ENCODE data around the gene NLRP5. TPM values are rescaled to one million over a fixed set of nuclear protein-coding genes. Genes with fewer than 3 reads are reported as not detected.

The NLRP5 gene
- total RNA-seq, 1 donor from 2014 or later = not detected

DNA sequence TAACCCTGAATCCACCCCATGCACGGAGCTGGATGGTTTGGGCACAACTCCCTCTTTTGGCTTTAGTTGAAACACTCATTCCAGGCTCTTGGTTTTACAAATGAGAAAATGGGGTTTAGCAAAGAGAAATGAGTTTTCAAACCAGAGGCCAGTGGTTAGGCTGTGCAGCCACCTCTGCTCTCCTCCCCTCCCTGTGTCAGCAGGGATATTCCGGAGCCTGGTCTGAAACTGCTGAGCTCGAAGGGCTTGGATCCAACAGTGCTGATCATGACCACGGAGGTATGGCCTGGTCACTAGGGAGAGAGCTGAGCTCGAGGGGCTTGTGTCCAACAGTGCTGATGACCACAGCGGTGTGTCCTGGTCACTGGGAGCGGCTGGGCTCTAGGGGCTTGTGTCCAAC, 93.0 kb downstream of the NLRP5 start:
- peaks cover 13% of the 10 kb centered on the region for H3K27me3 Mint-ChIP-seq (ENCODE audit: low read depth, unreplicated experiment)
- peaks cover 8% of the 10 kb centered on the region for H3K4me1 ChIP-seq (ENCODE audit: insufficient read depth, low read length)
- H3K4me3 ChIP-seq (ENCODE audit: insufficient read depth, low read depth, low read length) = no peak overlapping the region
- H3K36me3 Mint-ChIP-seq (ENCODE audit: low read depth, unreplicated experiment) = peaks cover under 1% of the 10 kb centered on the region
- peaks cover 13% of the 10 kb centered on the region for H4K20me1 ChIP-seq (ENCODE audit: insufficient read depth, low read length)
- DNase-seq (ENCODE audit: low read depth) = no peak
- no peak overlapping the region for H3K4me3 Mint-ChIP-seq (ENCODE audit: unreplicated experiment)
- no peak overlapping the region for H3K27ac ChIP-seq (ENCODE audit: low read depth, low read length)
- no peak overlapping the region for H3K27ac Mint-ChIP-seq (ENCODE audit: unreplicated experiment)
- H2AFZ ChIP-seq (ENCODE audit: low read depth, low read length) = no peak overlapping the region
- no peaks in the 10 kb centered on the region for H3K27me3 ChIP-seq (ENCODE audit: insufficient read depth, low read length)
- H3K9me3 ChIP-seq (ENCODE audit: insufficient read depth, low read depth, low read length) = no peaks in the 10 kb centered on the region
- H3K9ac ChIP-seq (ENCODE audit: low read length) = no peak overlapping the region
- FAIRE-seq = no peak
- H3K4me2 ChIP-seq (ENCODE audit: low read length) = no peak overlapping the region
- H3K79me2 ChIP-seq (ENCODE audit: insufficient read depth, low read length) = no peaks in the 10 kb centered on the region
- H3K36me3 ChIP-seq (ENCODE audit: insufficient read depth, low read length) = no peaks in the 10 kb centered on the region
- peaks cover 2% of the 10 kb centered on the region for H3K9me3 Mint-ChIP-seq (ENCODE audit: unreplicated experiment)
- TF ChIP-seq EZH2 (IDR thresholded peaks at IDR 0.05; ENCODE audit: insufficient read depth, low read length) (no peak), CTCF (IDR thresholded peaks at IDR 0.05; ENCODE audit: insufficient read depth, low read depth, low read length) (no peak)
- H3K4me1 Mint-ChIP-seq (ENCODE audit: low read depth, unreplicated experiment) = peaks cover 4% of the 10 kb centered on the region

- peak; percentile 45 for DNase-seq (ENCODE audit: low read depth)
- Histone ChIP-seq H3K4me3 (ENCODE audit: insufficient read depth, low read depth, low read length) (peak overlapping the region; percentile 43), H3K27me3 (ENCODE audit: insufficient read depth, low read length) (no peaks in the 10 kb centered on the region), H3K36me3 (ENCODE audit: insufficient read depth, low read length) (no peaks in the 10 kb centered on the region), H4K20me1 (ENCODE audit: insufficient read depth, low read length) (peaks cover 25% of the 10 kb centered on the region), H3K27ac (ENCODE audit: low read depth, low read length) (no peak overlapping the region), H3K79me2 (ENCODE audit: insufficient read depth, low read length) (no peaks in the 10 kb centered on the region), H3K9me3 (ENCODE audit: insufficient read depth, low read depth, low read length) (no peaks in the 10 kb centered on the region), H3K9ac (ENCODE audit: low read length) (peak overlapping the region; percentile 64), H3K4me1 (ENCODE audit: insufficient read depth, low read length) (peaks cover 8% of the 10 kb centered on the region), H2AFZ (ENCODE audit: low read depth, low read length) (peak overlapping the region; percentile 65), H3K4me2 (ENCODE audit: low read length) (peak overlapping the region; percentile 88)
- Mint-ChIP-seq H3K36me3 (ENCODE audit: low read depth, unreplicated experiment) (peaks cover 3% of the 10 kb centered on the region), H3K27ac (ENCODE audit: unreplicated experiment) (peak overlapping the region; percentile 59), H3K9me3 (ENCODE audit: unreplicated experiment) (peaks cover 2% of the 10 kb centered on the region), H3K4me3 (ENCODE audit: unreplicated experiment) (peak overlapping the region; percentile 84), H3K27me3 (ENCODE audit: low read depth, unreplicated experiment) (peaks cover 6% of the 10 kb centered on the region), H3K4me1 (ENCODE audit: low read depth, unreplicated experiment) (peaks cover 11% of the 10 kb centered on the region)
- TF ChIP-seq EZH2 (IDR thresholded peaks at IDR 0.05; ENCODE audit: insufficient read depth, low read length) = no peak
- TF ChIP-seq CTCF (IDR thresholded peaks at IDR 0.05; ENCODE audit: insufficient read depth, low read depth, low read length) = peak; percentile 36
- FAIRE-seq = no peak
Observed at GRCh38 chr19:56080669-56081401, 94.3 kb downstream of the NLRP5 start.

- Histone ChIP-seq H3K4me2 (ENCODE audit: low read length) (no peak overlapping the region), H3K9me3 (ENCODE audit: insufficient read depth, low read depth, low read length) (no peaks in the 10 kb centered on the region), H3K4me3 (ENCODE audit: insufficient read depth, low read depth, low read length) (no peak overlapping the region), H3K27ac (ENCODE audit: low read depth, low read length) (no peak overlapping the region), H3K9ac (ENCODE audit: low read length) (no peak overlapping the region), H3K79me2 (ENCODE audit: insufficient read depth, low read length) (no peaks in the 10 kb centered on the region), H3K27me3 (ENCODE audit: insufficient read depth, low read length) (no peaks in the 10 kb centered on the region), H3K4me1 (ENCODE audit: insufficient read depth, low read length) (peaks cover 8% of the 10 kb centered on the region), H3K36me3 (ENCODE audit: insufficient read depth, low read length) (no peaks in the 10 kb centered on the region), H2AFZ (ENCODE audit: low read depth, low read length) (no peak overlapping the region), H4K20me1 (ENCODE audit: insufficient read depth, low read length) (peaks cover 34% of the 10 kb centered on the region)
- H3K4me3 Mint-ChIP-seq (ENCODE audit: unreplicated experiment) = no peak overlapping the region
- H3K4me1 Mint-ChIP-seq (ENCODE audit: low read depth, unreplicated experiment) = peaks cover 11% of the 10 kb centered on the region
- H3K9me3 Mint-ChIP-seq (ENCODE audit: unreplicated experiment) = peaks cover 2% of the 10 kb centered on the region
- no peak overlapping the region for H3K27ac Mint-ChIP-seq (ENCODE audit: unreplicated experiment)
- FAIRE-seq = no peak
- H3K27me3 Mint-ChIP-seq (ENCODE audit: low read depth, unreplicated experiment) = no peaks in the 10 kb centered on the region
- DNase-seq (ENCODE audit: low read depth) = no peak
- TF ChIP-seq EZH2 (IDR thresholded peaks at IDR 0.05; ENCODE audit: insufficient read depth, low read length) = no peak
- no peak for TF ChIP-seq CTCF (IDR thresholded peaks at IDR 0.05; ENCODE audit: insufficient read depth, low read depth, low read length)
- peaks cover 3% of the 10 kb centered on the region for H3K36me3 Mint-ChIP-seq (ENCODE audit: low read depth, unreplicated experiment)
Observed at GRCh38 chr19:56083668-56084067, 97.1 kb downstream of the NLRP5 start.
